Loucy (cell line): ENCODE measurements around the gene FDX1.

Experiments used
- EZH2phosphoT487 ChIP-seq: fragments of 200-600 bp; IDR thresholded peaks from 2 replicates; pipeline ENCODE4 v1.6.1; 2018; ENCODE audit warnings: antibody characterized with exemption, mild to moderate bottlenecking, moderate library complexity, borderline replicate concordance
- TF ChIP-seq, protein P1 (sequence below): fragments of 200-600 bp; sonication (generic); conservative IDR thresholded peaks from 2 replicates; pipeline ENCODE4 v1.5.1; 2014; ENCODE audit warnings: mild to moderate bottlenecking, antibody characterized with exemption, low read length

DNA sequence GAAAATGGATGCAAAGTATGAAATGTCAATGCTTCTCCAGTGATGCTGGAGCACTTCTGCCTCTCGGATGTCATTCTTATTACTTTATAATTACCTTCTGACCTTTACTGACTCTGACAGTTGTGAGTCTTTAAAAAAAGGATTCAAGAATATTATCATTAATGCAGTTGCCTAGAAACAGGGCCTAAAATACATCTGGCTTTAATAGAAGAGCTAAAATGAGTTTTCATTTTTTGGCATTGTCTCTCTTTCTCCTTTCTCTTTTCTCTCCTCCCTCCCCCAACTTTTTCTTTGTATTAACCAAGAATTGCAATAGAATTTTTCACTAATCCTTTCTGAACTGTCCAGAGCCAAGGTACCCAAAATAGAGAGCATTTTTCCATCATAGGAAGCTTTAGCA, 45.9 kb downstream of the FDX1 start:
- TF ChIP-seq, protein P1, sequence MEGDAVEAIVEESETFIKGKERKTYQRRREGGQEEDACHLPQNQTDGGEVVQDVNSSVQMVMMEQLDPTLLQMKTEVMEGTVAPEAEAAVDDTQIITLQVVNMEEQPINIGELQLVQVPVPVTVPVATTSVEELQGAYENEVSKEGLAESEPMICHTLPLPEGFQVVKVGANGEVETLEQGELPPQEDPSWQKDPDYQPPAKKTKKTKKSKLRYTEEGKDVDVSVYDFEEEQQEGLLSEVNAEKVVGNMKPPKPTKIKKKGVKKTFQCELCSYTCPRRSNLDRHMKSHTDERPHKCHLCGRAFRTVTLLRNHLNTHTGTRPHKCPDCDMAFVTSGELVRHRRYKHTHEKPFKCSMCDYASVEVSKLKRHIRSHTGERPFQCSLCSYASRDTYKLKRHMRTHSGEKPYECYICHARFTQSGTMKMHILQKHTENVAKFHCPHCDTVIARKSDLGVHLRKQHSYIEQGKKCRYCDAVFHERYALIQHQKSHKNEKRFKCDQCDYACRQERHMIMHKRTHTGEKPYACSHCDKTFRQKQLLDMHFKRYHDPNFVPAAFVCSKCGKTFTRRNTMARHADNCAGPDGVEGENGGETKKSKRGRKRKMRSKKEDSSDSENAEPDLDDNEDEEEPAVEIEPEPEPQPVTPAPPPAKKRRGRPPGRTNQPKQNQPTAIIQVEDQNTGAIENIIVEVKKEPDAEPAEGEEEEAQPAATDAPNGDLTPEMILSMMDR = no peak
- TF ChIP-seq EZH2phosphoT487 = no peak
